Testis (tissue), 3 donors: ENCODE data around the gene TCF4. TPM values are rescaled to one million over a fixed set of nuclear protein-coding genes. Genes with fewer than 3 reads are reported as not detected.

Experiments used
- DNase-seq: peaks from one replicate; pipeline ENCODE4 v3.0.0-alpha.2; 2019
- H3K27ac ChIP-seq, 2 donors: fragments of 200-600 bp; sonication (generic); one replicate each; pipeline ENCODE4 v1.5.1; 2019
- H3K27me3 ChIP-seq: fragments of 200-600 bp; sonication (generic); one replicate; pipeline ENCODE4 v1.5.1; 2019
- H3K36me3 ChIP-seq: fragments of 200-600 bp; sonication (generic); one replicate; pipeline ENCODE4 v1.5.1; 2017; ENCODE audit warnings: low read depth; ENCODE audit errors: missing control alignments
- H3K4me1 ChIP-seq: fragments of 200-600 bp; sonication (generic); one replicate; pipeline ENCODE4 v1.5.1; 2019
- H3K4me3 ChIP-seq, 2 donors: fragments of 200-600 bp; sonication (generic); one replicate each; pipeline ENCODE4 v1.5.1; 2017 to 2019
- H3K9me3 ChIP-seq: fragments of 200-600 bp; sonication (generic); one replicate; pipeline ENCODE4 v1.5.1; 2017
- POLR2A ChIP-seq: fragments of 450-650 bp; IDR thresholded peaks from one replicate; pipeline ENCODE4 v1.6.1; 2017; ENCODE audit warnings: antibody characterized with exemption, mild to moderate bottlenecking, moderate library complexity
- WGBS, 2 donors: methylation state at CpG; one replicate each; pipeline ENCODE4 v1.1.5; 2018; 5-methylcytosine and 5-hydroxymethylcytosine counted together
- intact Hi-C: fragments of 100-400 bp; cut with DNase I; formaldehyde crosslinking; loops from one replicate; pipeline ENCODE4 v1.15.1; 2023; ENCODE audit warnings: low total_unique reads
- polyA plus RNA-seq: library from polyadenylated mRNA; stranded (reverse); fragments of 350-450 nt; fragmentation: Illumina TruSeq; extraction: RNeasy Lipid Tissue Mini Kit (QIAGEN cat#74804); gene quantifications from one replicate; pipeline ENCODE4 v1.2.3, GENCODE V29; 2014; ENCODE audit warnings: low read depth, low replicate concordance; ENCODE audit not compliant: insufficient read depth
- total RNA-seq, 2 donors: library from RNA; depleted of rRNA; stranded (reverse); fragments of >200 nt; gene quantifications; one replicate each; pipeline ENCODE4 v1.2.3, GENCODE V29; 2016
- TF ChIP-seq, protein P1 (sequence below), 3 experiments: fragments of 450-650 bp in 2 of 3; fragments of 200-600 bp in 1 of 3; sonication (generic) in 1 of 3; IDR thresholded peaks; one replicate each; pipeline ENCODE4 v1.5.1; 2016 to 2019; ENCODE audit warnings: antibody characterized with exemption in 3 of 3, mild to moderate bottlenecking in 2 of 3, moderate library complexity in 1 of 3

Gene TCF4
- total and polyA plus RNA-seq, 3 donors from 2014 or later = 50.8 to 122 (median 110) TPM

DNA sequence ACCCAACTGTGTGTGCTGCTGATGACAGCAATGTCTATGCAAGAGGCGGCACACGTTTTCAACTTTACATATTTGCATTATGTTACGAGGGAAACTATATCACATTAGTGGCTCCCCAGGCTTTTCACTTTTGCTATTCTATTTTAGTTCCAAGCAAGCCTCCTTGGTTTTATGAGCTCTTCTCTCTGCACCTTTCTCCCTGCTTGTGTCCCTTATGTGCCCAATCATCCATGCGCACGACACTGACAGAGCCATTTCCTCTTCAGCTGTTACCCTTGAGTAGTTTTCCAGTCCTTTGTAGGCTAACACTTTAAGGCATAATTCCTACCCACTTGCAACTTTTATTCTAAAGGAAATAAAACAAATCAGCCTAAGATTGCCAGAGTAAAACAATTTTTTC lies 154.3 kb downstream of the TCF4 start:
- H3K27me3 ChIP-seq = no peaks in the 10 kb centered on the region
- H3K27ac ChIP-seq = no peak overlapping the region
- no peaks in the 10 kb centered on the region for H3K9me3 ChIP-seq
- TF ChIP-seq POLR2A = no peak
- TF ChIP-seq, protein P1, sequence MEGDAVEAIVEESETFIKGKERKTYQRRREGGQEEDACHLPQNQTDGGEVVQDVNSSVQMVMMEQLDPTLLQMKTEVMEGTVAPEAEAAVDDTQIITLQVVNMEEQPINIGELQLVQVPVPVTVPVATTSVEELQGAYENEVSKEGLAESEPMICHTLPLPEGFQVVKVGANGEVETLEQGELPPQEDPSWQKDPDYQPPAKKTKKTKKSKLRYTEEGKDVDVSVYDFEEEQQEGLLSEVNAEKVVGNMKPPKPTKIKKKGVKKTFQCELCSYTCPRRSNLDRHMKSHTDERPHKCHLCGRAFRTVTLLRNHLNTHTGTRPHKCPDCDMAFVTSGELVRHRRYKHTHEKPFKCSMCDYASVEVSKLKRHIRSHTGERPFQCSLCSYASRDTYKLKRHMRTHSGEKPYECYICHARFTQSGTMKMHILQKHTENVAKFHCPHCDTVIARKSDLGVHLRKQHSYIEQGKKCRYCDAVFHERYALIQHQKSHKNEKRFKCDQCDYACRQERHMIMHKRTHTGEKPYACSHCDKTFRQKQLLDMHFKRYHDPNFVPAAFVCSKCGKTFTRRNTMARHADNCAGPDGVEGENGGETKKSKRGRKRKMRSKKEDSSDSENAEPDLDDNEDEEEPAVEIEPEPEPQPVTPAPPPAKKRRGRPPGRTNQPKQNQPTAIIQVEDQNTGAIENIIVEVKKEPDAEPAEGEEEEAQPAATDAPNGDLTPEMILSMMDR (IDR thresholded peaks at IDR 0.05) = no peak
- H3K36me3 ChIP-seq = no peaks in the 10 kb centered on the region
- intact Hi-C loops = no loop called here
- no peak overlapping the region for H3K4me3 ChIP-seq
- DNase-seq = no peak
- 91 to 96% methylated on average over 5 of the region's 5 CpGs for WGBS, 2 donors
- peaks cover 18% of the 10 kb centered on the region for H3K4me1 ChIP-seq

DNA sequence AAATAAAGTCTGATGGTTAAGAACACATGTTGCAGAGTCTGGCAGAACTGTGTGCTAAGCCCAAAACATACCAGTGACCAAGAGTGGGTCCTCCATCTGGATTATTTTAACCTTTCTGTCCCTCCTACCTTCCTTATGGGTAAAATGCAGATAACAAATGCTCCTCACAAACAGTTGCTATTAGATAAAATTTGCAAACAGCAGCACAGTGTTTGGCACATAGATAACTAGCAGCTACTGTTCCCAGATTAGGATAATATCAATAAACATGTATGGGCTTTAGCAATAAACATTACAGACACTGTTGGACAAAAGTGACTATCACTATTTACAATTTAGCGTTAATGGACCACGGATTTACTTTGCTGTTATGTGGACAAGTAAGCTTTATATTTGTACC lies 154.9 kb downstream of the TCF4 start:
- H3K4me3 ChIP-seq = no peak overlapping the region
- 72 to 84% methylated on average over 2 of the region's 2 CpGs for WGBS, 2 donors
- H3K27ac ChIP-seq = no peak overlapping the region
- intact Hi-C loops = no loop called here
- DNase-seq = no peak
- H3K27me3 ChIP-seq = no peaks in the 10 kb centered on the region
- H3K4me1 ChIP-seq = peaks cover 18% of the 10 kb centered on the region
- TF ChIP-seq, protein P1 (IDR thresholded peaks at IDR 0.05) = no peak
- TF ChIP-seq POLR2A = no peak
- no peaks in the 10 kb centered on the region for H3K9me3 ChIP-seq
- H3K36me3 ChIP-seq = no peaks in the 10 kb centered on the region

DNA sequence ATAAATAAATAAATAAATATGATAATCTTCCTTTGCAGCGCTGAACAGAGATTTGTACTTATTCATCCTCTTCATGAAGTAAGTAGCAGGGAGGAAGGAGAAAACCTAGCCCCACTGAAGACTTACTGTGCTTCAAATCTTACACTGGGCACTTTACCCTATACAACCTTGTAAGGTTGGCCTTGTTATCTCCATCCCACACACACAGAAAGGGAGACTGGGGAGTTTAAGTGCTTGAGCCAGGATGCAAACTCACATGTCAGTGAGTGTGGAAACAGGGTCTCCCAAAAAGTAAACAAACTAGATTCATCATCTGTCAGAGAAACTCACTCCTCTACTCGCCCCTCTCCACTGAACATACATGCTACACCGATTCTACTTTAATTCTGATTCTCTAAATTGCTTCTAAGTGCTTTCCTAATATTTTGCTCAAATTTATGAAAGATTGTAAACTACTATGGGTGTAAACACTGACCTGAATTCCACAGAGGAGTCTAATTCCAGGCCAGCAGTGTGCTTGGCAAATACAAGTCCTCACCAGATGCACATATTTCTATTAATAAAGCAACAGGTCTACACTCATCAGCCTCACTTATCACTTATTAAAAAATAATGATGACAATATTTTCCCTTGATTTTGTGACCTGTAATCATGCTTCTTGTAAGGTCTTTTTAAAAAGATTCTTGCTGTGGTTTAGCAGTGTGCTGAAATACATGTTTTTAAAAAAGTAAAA lies 155.5 kb downstream of the TCF4 start:
- WGBS, 2 donors = 74 to 76% methylated on average over 3 of the region's 3 CpGs
- no peak for TF ChIP-seq POLR2A
- TF ChIP-seq, protein P1 (IDR thresholded peaks at IDR 0.05) = no peak

DNA sequence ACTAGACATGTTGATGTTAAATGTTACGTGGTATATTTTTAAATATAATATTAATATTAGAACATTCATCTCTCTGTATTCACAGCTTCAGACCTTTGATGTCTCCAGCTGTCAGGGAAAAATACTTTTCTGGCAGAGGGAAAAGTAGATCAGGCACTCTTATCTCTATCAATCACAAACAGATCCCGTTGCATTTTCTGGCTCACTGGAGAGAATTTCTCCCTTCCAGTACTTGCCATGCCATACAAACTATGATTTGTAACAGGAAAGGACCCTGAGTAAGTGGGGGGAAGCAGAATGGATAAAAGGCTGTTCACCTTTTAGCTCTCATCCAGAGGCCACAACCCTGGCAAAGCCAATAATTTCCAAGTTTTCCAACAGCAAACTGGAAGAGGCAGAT lies 158.0 kb downstream of the TCF4 start:
- no peak for DNase-seq
- intact Hi-C loops = no loop called here
- WGBS, 2 donors = 44 to 50% methylated on average over 2 of the region's 2 CpGs
- no peak for TF ChIP-seq POLR2A
- TF ChIP-seq, protein P1 (IDR thresholded peaks at IDR 0.05) = no peak
- H3K4me1 ChIP-seq = peaks cover 18% of the 10 kb centered on the region
- H3K9me3 ChIP-seq = no peaks in the 10 kb centered on the region
- no peak overlapping the region for H3K27ac ChIP-seq
- no peak overlapping the region for H3K4me3 ChIP-seq
- H3K27me3 ChIP-seq = no peaks in the 10 kb centered on the region
- H3K36me3 ChIP-seq = no peaks in the 10 kb centered on the region

More for the DNA sequence above, 155.5 kb downstream of the TCF4 start:
- no peaks in the 10 kb centered on the region for H3K27me3 ChIP-seq
- no peak for DNase-seq
- H3K4me3 ChIP-seq = no peak overlapping the region
- no peak overlapping the region for H3K27ac ChIP-seq
- no peaks in the 10 kb centered on the region for H3K36me3 ChIP-seq
- intact Hi-C loops = no loop called here
- no peaks in the 10 kb centered on the region for H3K9me3 ChIP-seq
- H3K4me1 ChIP-seq = peaks cover 18% of the 10 kb centered on the region

DNA sequence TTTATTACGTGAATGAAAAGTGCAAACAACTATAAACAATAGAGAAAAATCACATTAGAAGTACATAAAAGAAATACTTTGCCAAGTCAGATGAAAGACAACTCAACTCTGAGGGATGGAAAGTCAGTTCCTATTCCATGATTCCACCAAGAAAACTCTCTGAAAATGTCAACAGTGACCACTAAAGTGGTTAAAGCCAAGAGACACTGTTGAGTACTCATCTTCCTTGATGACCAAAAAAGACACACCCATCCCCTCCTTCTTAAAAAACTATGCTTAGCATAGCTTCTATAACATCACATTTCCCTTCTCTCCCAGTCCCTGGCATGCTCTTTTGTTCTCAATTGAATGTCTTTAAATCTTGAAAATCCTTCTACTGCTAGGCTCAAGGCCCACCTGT lies 160.0 kb downstream of the TCF4 start:
- intact Hi-C loops = no loop called here
- 91 to 98% methylated on average over 1 of the region's 1 CpG for WGBS, 2 donors

More for the DNA sequence above, 160.0 kb downstream of the TCF4 start:
- no peak for DNase-seq
- Histone ChIP-seq H3K4me1 (peaks cover 14% of the 10 kb centered on the region), H3K27me3 (no peaks in the 10 kb centered on the region), H3K4me3 (no peak overlapping the region), H3K27ac (no peak overlapping the region), H3K36me3 (no peaks in the 10 kb centered on the region), H3K9me3 (no peaks in the 10 kb centered on the region)
- TF ChIP-seq, protein P1 (IDR thresholded peaks at IDR 0.05) = no peak
- TF ChIP-seq POLR2A = no peak
